Gastrocnemius medialis (tissue), 4 donors: ENCODE results near the gene MRGPRX4. TPM values are rescaled to one million over a fixed set of nuclear protein-coding genes. Genes with fewer than 3 reads are reported as not detected.
"Not testable (repeated sequence)": the region's sequence is repeated elsewhere in the genome, so short reads cannot be mapped to it uniquely, and the experiment has no call there.

Experiments
- ATAC-seq, 2 donors: fragments of 150-250 bp; one replicate each; pipeline ENCODE4 v1.9.1; 2016
- DNase-seq, 2 donors: peaks; one replicate each; pipeline ENCODE4 v3.0.0-alpha.2; 2019
- H3K27ac ChIP-seq, 4 donors: fragments of 200-600 bp; sonication (generic); 1 replicate in 1 of 4; 2 replicates in 3 of 4; pipeline ENCODE4 v1.5.1; 2016 to 2018; ENCODE audit warnings: mild to moderate bottlenecking in 2 of 4, moderate library complexity in 1 of 4
- H3K27me3 ChIP-seq, 3 donors: fragments of 200-600 bp; sonication (generic) in 2 of 3; 1 replicate in 1 of 3; 2 replicates in 2 of 3; pipeline versions ENCODE4 v1.5.1 to v1.6.0; 2016 to 2019; ENCODE audit warnings: mild to moderate bottlenecking in 1 of 3, moderate library complexity in 1 of 3
- H3K36me3 ChIP-seq, 2 donors: fragments of 200-600 bp; sonication (generic) in 1 of 2; one replicate each; pipeline ENCODE4 v1.5.1; 2017 to 2018
- H3K4me1 ChIP-seq, 2 donors: fragments of 200-600 bp; sonication (generic) in 1 of 2; one replicate each; pipeline ENCODE4 v1.5.1; 2016 to 2017; ENCODE audit warnings: mild to moderate bottlenecking in 2 of 2
- H3K4me3 ChIP-seq, 4 donors: fragments of 200-600 bp; sonication (generic) in 3 of 4; 1 replicate in 1 of 4; 2 replicates in 3 of 4; pipeline ENCODE4 v1.5.1; 2016 to 2019; ENCODE audit warnings: mild to moderate bottlenecking in 2 of 4
- H3K9me3 ChIP-seq, 3 donors: fragments of 200-600 bp; sonication (generic) in 2 of 3; 1 replicate in 1 of 3; 2 replicates in 2 of 3; pipeline ENCODE4 v1.5.1; 2016 to 2019
- POLR2A ChIP-seq, 2 donors: fragments of 450-650 bp; IDR thresholded peaks; one replicate each; pipeline ENCODE4 v1.6.1; 2017; ENCODE audit warnings: antibody characterized with exemption in 2 of 2, mild to moderate bottlenecking in 2 of 2, moderate library complexity in 2 of 2
- in situ Hi-C, 4 donors: fragments of 200-750 bp; cut with MboI; loops; one replicate each; pipeline versions ENCODE4 v1.15.0 to v1.8.0; 2017; ENCODE audit warnings: low sequenced_read_pairs in 4 of 4
- intact Hi-C: fragments of 100-400 bp; cut with DNase I; formaldehyde crosslinking; loops from one replicate; pipeline ENCODE4 v1.15.1; 2023; ENCODE audit warnings: low total_unique reads
- total RNA-seq, 4 donors: library from RNA; depleted of rRNA; stranded (reverse); fragments of >200 nt; gene quantifications; one replicate each; pipeline versions ENCODE4 v1.1.0 to v1.2.3, GENCODE V29; 2016
- TF ChIP-seq, protein P1 (sequence below), 5 experiments: fragments of 450-650 bp in 3 of 5; fragments of 200-600 bp in 2 of 5; sonication (generic) in 2 of 5; IDR thresholded peaks in 4 of 5; conservative IDR thresholded peaks in 1 of 5; 1 replicate in 4 of 5; 2 replicates in 1 of 5; pipeline ENCODE4 v1.5.1; 2016 to 2019; ENCODE audit warnings: antibody characterized with exemption in 5 of 5, mild to moderate bottlenecking in 3 of 5, moderate library complexity in 3 of 5

Gene MRGPRX4
- total RNA-seq, 4 donors from 2014 or later = not detected

DNA sequence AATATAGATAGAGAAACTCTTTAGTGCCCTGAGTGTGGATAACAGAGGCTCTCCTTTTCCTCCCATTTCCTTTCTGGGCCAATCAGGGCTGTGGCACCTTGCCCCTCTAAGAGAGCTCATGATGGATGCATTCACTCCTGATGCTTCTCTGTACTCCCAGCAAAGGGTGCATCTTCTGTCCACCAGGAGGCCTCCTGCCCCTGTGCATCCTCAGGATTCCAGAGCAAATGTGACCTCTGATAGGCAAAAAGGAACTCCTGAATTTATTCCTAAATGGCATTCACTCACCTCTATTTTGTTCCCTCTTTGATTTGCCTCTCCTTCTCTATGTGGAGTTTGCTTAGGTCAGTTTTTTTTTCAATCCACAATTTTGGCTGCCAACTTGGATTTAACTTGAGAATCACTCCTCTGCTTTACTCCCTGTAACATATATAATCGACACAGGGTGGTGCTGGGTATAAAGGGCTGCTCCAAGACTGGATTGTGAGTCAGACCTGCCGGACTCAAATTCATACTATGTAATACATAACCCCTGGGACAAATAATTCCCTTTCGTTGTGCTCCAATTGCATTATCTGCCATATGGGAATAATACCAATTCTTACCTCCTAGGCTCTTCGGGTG, 1.1 kb upstream of the MRGPRX4 start:
- H3K4me3 ChIP-seq = no peak overlapping the region
- TF ChIP-seq POLR2A (IDR thresholded peaks at IDR 0.05) = no peak
- TF ChIP-seq, protein P1, sequence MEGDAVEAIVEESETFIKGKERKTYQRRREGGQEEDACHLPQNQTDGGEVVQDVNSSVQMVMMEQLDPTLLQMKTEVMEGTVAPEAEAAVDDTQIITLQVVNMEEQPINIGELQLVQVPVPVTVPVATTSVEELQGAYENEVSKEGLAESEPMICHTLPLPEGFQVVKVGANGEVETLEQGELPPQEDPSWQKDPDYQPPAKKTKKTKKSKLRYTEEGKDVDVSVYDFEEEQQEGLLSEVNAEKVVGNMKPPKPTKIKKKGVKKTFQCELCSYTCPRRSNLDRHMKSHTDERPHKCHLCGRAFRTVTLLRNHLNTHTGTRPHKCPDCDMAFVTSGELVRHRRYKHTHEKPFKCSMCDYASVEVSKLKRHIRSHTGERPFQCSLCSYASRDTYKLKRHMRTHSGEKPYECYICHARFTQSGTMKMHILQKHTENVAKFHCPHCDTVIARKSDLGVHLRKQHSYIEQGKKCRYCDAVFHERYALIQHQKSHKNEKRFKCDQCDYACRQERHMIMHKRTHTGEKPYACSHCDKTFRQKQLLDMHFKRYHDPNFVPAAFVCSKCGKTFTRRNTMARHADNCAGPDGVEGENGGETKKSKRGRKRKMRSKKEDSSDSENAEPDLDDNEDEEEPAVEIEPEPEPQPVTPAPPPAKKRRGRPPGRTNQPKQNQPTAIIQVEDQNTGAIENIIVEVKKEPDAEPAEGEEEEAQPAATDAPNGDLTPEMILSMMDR (IDR thresholded peaks at IDR 0.05 in 4 of 5, conservative IDR thresholded peaks at IDR 0.05 in 1 of 5) = no peak
- ATAC-seq (no peak), DNase-seq (no peak)
- in situ Hi-C loops (no loop called here), intact Hi-C loops (no loop called here)
- H3K27me3 ChIP-seq = no peaks in the 10 kb centered on the region
- no peak overlapping the region for H3K27ac ChIP-seq
- H3K9me3 ChIP-seq = no peaks in the 10 kb centered on the region
- H3K4me1 ChIP-seq = no peaks in the 10 kb centered on the region
- no peaks in the 10 kb centered on the region for H3K36me3 ChIP-seq

DNA sequence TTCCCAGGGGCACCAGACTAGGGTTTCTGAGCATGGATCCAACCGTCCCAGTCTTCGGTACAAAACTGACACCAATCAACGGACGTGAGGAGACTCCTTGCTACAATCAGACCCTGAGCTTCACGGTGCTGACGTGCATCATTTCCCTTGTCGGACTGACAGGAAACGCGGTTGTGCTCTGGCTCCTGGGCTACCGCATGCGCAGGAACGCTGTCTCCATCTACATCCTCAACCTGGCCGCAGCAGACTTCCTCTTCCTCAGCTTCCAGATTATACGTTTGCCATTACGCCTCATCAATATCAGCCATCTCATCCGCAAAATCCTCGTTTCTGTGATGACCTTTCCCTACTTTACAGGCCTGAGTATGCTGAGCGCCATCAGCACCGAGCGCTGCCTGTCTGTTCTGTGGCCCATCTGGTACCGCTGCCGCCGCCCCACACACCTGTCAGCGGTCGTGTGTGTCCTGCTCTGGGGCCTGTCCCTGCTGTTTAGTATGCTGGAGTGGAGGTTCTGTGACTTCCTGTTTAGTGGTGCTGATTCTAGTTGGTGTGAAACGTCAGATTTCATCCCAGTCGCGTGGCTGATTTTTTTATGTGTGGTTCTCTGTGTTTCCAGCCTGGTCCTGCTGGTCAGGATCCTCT, 709 bp downstream of the MRGPRX4 start:
- no peaks in the 10 kb centered on the region for H3K9me3 ChIP-seq
- no peaks in the 10 kb centered on the region for H3K4me1 ChIP-seq
- H3K27me3 ChIP-seq = peaks cover 0 to 5% (median 0%) of the 10 kb centered on the region in 3 donors
- intact Hi-C loops = no loop called here
- in situ Hi-C loops = no loop called here
- no peaks in the 10 kb centered on the region for H3K36me3 ChIP-seq
- no peak for DNase-seq
- no peak overlapping the region for H3K27ac ChIP-seq
- no peak overlapping the region for H3K4me3 ChIP-seq
- TF ChIP-seq POLR2A (IDR thresholded peaks at IDR 0.05) = no peak
- TF ChIP-seq, protein P1 (IDR thresholded peaks at IDR 0.05 in 4 of 5, conservative IDR thresholded peaks at IDR 0.05 in 1 of 5) = no peak
- ATAC-seq = no peak

DNA sequence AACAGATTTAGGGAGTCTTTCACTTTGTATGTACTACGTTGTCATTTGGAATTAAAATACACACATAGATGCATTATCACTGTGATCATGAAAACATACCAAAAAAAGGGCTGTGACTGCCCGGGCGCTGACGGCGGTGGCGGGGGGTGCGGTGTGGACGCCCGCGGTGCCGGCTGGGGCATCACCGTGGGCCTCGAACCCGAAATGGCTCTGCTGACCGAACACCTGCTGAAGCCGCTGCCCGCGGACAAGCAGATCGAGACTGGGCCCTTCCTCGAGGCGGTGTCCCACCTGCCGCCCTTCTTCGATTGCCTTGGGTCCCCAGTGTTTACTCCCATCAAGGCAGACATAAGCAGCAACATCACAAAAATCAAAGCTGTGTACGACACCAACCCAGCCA, 16.2 kb downstream of the MRGPRX4 start:
- Histone ChIP-seq H3K27me3 (no peaks in the 10 kb centered on the region), H3K9me3 (no peaks in the 10 kb centered on the region), H3K27ac (no peak overlapping the region), H3K4me1 (no peaks in the 10 kb centered on the region), H3K36me3 (no peaks in the 10 kb centered on the region), H3K4me3 (no peak overlapping the region)
- in situ Hi-C loops (no loop called here), intact Hi-C loops (no loop called here)
- TF ChIP-seq POLR2A (IDR thresholded peaks at IDR 0.05) = no peak
- TF ChIP-seq, protein P1 (IDR thresholded peaks at IDR 0.05 in 4 of 5, conservative IDR thresholded peaks at IDR 0.05 in 1 of 5) = no peak
- DNase-seq (no peak), ATAC-seq (no peak)

DNA sequence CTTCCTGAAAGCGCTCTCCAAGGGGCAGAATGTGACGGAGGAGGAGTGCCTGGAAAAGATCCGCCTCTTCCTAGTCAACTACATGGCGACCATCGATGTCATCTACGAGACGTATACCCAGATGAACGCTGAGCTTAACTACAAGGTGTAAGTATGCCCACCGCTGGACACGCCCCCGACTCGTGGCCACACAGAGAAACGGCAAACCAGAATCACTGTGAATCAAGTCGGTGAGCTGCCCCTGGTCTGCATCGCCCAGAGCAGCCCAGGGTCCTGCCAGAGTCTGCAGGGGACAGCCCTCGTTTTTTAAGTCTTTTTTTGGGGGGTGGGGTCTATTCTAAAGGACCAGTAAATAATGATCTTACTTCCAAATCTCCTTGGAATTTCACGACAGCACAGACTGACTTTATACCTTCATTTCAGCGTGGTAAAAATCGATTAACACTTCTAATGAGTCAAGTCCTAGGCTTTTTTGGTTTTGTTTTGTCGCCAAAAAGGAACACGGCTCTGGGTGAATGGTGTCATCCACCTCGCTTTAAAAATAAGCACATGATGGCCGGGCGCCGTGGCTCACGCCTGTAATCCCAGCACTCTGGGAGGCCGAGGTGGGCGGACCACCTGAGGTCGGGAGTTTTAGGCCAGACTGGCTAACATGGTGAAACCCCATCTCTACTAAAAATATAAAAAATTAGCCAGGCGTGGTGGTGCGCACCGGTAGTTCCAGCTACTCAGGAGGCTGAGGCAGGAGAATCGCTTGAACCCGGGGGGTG, 17.0 kb downstream of the MRGPRX4 start:
- H3K9me3 ChIP-seq, H3K4me1 ChIP-seq, H3K27me3 ChIP-seq, H3K4me3 ChIP-seq, ATAC-seq, H3K36me3 ChIP-seq, in situ Hi-C loops, intact Hi-C loops, H3K27ac ChIP-seq, DNase-seq: not testable (repeated sequence)

DNA sequence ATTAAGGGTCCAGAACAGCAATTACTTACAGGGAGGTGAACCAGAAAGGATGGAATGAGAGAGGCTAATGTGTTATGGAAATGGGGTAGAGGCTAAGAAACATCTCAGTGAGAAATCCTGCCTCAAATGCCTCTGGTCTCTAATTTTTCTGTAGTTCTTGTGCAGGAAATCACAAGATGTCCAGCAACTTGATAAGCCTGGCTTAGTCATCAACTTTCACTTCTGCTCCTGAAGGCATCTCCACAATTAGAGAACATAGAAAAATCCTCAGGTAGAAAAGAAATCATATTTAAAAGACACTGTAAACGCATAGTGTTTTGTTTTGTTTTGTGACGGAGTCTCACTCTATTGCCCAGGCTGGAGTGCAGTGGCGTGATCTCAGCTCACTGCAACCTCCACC, 18.7 kb downstream of the MRGPRX4 start:
- intact Hi-C loops (no loop called here), in situ Hi-C loops (no loop called here)
- Histone ChIP-seq H3K4me1 (no peaks in the 10 kb centered on the region), H3K4me3 (no peak overlapping the region), H3K9me3 (no peaks in the 10 kb centered on the region), H3K27ac (no peak overlapping the region), H3K27me3 (no peaks in the 10 kb centered on the region), H3K36me3 (no peaks in the 10 kb centered on the region)
- TF ChIP-seq, protein P1 (IDR thresholded peaks at IDR 0.05 in 4 of 5, conservative IDR thresholded peaks at IDR 0.05 in 1 of 5) = no peak
- TF ChIP-seq POLR2A (IDR thresholded peaks at IDR 0.05) = no peak
- no peak for ATAC-seq
- no peak for DNase-seq
